Measurements from ENCODE around the gene CCND3. TPM values are rescaled to one million over a fixed set of nuclear protein-coding genes. Genes with fewer than 3 reads are reported as not detected.

Gene CCND3
- total and polyA plus RNA-seq, 11 donors = 33.9 to 116 (median 47.1) TPM

- Histone ChIP-seq H3K4me1 (peaks cover 0 to 15% (median 6%) of the 10 kb centered on the region in 12 donors), H3K27me3 (no peaks in the 10 kb centered on the region), H3K36me3 (peaks cover 0 to 71% (median 55%) of the 10 kb centered on the region in 9 donors), H3K9me3 (no peaks in the 10 kb centered on the region), H3K4me3 (no peak overlapping the region), H3K27ac (no peak overlapping the region)
- intact Hi-C loops (cut with DNase I) = loop anchor here in 2 of 10 donors (10.0 kb wide), 1 partner anchor 288 kb away; the partner anchor contains the start of gene MRPS10 (in 2 of the 2)
- no peak for DNase-seq
- 91 to 96% (median 93%) methylated on average over 6 of the region's 6 CpGs for WGBS, 4 donors
- no peak for ATAC-seq
- no peak for TF ChIP-seq POLR2A (IDR thresholded peaks at IDR 0.05)
- TF ChIP-seq, protein P1, sequence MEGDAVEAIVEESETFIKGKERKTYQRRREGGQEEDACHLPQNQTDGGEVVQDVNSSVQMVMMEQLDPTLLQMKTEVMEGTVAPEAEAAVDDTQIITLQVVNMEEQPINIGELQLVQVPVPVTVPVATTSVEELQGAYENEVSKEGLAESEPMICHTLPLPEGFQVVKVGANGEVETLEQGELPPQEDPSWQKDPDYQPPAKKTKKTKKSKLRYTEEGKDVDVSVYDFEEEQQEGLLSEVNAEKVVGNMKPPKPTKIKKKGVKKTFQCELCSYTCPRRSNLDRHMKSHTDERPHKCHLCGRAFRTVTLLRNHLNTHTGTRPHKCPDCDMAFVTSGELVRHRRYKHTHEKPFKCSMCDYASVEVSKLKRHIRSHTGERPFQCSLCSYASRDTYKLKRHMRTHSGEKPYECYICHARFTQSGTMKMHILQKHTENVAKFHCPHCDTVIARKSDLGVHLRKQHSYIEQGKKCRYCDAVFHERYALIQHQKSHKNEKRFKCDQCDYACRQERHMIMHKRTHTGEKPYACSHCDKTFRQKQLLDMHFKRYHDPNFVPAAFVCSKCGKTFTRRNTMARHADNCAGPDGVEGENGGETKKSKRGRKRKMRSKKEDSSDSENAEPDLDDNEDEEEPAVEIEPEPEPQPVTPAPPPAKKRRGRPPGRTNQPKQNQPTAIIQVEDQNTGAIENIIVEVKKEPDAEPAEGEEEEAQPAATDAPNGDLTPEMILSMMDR (IDR thresholded peaks at IDR 0.05) = no peak
Observed at GRCh38 chr6:41927253-41927652, 14.4 kb downstream of the CCND3 start.

GRCh38 chr6:41922154-41922553 lies 19.5 kb downstream of the CCND3 start:
- Histone ChIP-seq H3K36me3 (peaks cover 0 to 26% (median 5%) of the 10 kb centered on the region in 9 donors), H3K27ac (peak overlapping the region in 5 of 12 donors; percentile 97 to 99 (median 99)), H3K4me1 (peaks cover 3 to 44% (median 23%) of the 10 kb centered on the region in 12 donors), H3K4me3 (peak overlapping the region; percentile 64 to 93 (median 83)), H3K9me3 (no peaks in the 10 kb centered on the region), H3K27me3 (no peaks in the 10 kb centered on the region)
- no peak for ATAC-seq
- TF ChIP-seq POLR2A (IDR thresholded peaks at IDR 0.05) = no peak
- TF ChIP-seq, protein P1 (IDR thresholded peaks at IDR 0.05) = no peak
- intact Hi-C loops (cut with DNase I) = loop anchor here in 7 of 10 donors (5.0 to 10.0 kb wide), 5 partner anchors 120 to 295 kb away; partner anchors contain the start of genes MRPS10 (in 3 of the 7) and TOMM6 (in 3 of the 7)
- DNase-seq = no peak
- WGBS, 4 donors = 8 to 10% (median 9%) methylated on average over 7 of the region's 7 CpGs

GRCh38 chr6:41921712-41921998 lies 20.0 kb downstream of the CCND3 start:
- peak in 3 of 4 donors; percentile 18 to 26 (median 25) for ATAC-seq
- H3K4me3 ChIP-seq = peak overlapping the region; percentile 64 to 93 (median 83)
- no peak for TF ChIP-seq POLR2A (IDR thresholded peaks at IDR 0.05)
- TF ChIP-seq, protein P1 (IDR thresholded peaks at IDR 0.05) = no peak
- peak overlapping the region; percentile 95 to 99 (median 98) for H3K27ac ChIP-seq
- whole genome bisulfite sequencing, 4 donors = 0 to 1% (median 0%) methylated on average over 17 to 20 of the region's 20 CpGs
- peaks cover 3 to 48% (median 23%) of the 10 kb centered on the region in 12 donors for H3K4me1 ChIP-seq
- H3K9me3 ChIP-seq = no peaks in the 10 kb centered on the region
- no peak for DNase-seq
- no peaks in the 10 kb centered on the region for H3K27me3 ChIP-seq
- intact Hi-C loops (cut with DNase I) = loop anchor here in 9 of 10 donors (1.0 to 10.0 kb wide), 12 partner anchors 27 to 296 kb away; partner anchors contain the start of genes TOMM6 (in 8 of the 9), MRPS10 (in 3 of the 9) and USP49 (in 1 of the 9)
- H3K36me3 ChIP-seq = peaks cover 0 to 27% (median 7%) of the 10 kb centered on the region in 9 donors

- peak within 1 kb of the TSS; percentile 64 to 93 (median 83) for H3K4me3 ChIP-seq
- peak within 1 kb of the TSS; percentile 95 to 99 (median 98) for H3K27ac ChIP-seq
- no peaks in the 10 kb centered on the region for H3K27me3 ChIP-seq
- ATAC-seq (peak; percentile 98 to 99 (median 98)), DNase-seq (peak; percentile 93 to 95 (median 95))
- H3K36me3 ChIP-seq = peaks cover 0 to 29% (median 12%) of the 10 kb centered on the region in 9 donors
- 0% methylated on average over 46 to 55 of the region's 55 CpGs for WGBS, 4 donors
- intact Hi-C loops (cut with DNase I) = loop anchor here in 9 of 10 donors (1.0 to 10.0 kb wide), 12 partner anchors 26 to 296 kb away; partner anchors contain the start of genes TOMM6 (in 8 of the 9), MRPS10 (in 3 of the 9) and USP49 (in 1 of the 9)
- H3K9me3 ChIP-seq = no peaks in the 10 kb centered on the region
- TF ChIP-seq, protein P1 (IDR thresholded peaks at IDR 0.05) = peak; percentile 89 to 100 (median 99)
- peak in 1 of 2 donors; percentile 62 for TF ChIP-seq POLR2A (IDR thresholded peaks at IDR 0.05)
- peaks cover 3 to 48% (median 23%) of the 10 kb centered on the region in 12 donors for H3K4me1 ChIP-seq
Observed at GRCh38 chr6:41920921-41921711, 20.5 kb downstream of the CCND3 start, which contains the start of the genes BYSL and MED20. TSS of gene BYSL (plus strand) at chr6:41921499. CDS start at chr6:41921563, 64 bp downstream. TSS of gene MED20 (minus strand) at chr6:41921139. CDS start at chr6:41921018, 121 bp downstream.
